SU-DHL-6 (cell line): Measurements from ENCODE around the gene CYTH4.

Source experiments
- CTCF ChIP-seq: fragments of 200-600 bp; sonication (generic); IDR thresholded peaks from one replicate; pipeline ENCODE4 v1.5.1; 2017; ENCODE audit warnings: antibody characterized with exemption, mild to moderate bottlenecking, low read length, moderate library complexity; ENCODE audit not compliant: insufficient read depth, poor library complexity, severe bottlenecking
- EZH2phosphoT487 ChIP-seq: fragments of 200-600 bp; sonication (generic), shearing (Covaris generic); conservative IDR thresholded peaks from 2 replicates; pipeline ENCODE4 v1.6.1; 2018; ENCODE audit warnings: mild to moderate bottlenecking, antibody characterized with exemption, low read length, moderate library complexity, mixed read lengths

- TF ChIP-seq CTCF: no peak
- TF ChIP-seq EZH2phosphoT487: no peak
These were observed 26.1 kb upstream of the CYTH4 start for GRCh38 chr22:37256075-37256726.
